Breast epithelium (tissue), 3 donors: Measurements from ENCODE around the gene SESN2.

Experiments
- CTCF ChIP-seq, 3 donors: fragments of 450-650 bp; IDR thresholded peaks; one replicate each; pipeline ENCODE4 v1.5.1; 2016 to 2017; ENCODE audit warnings: antibody characterized with exemption in 3 of 3, mild to moderate bottlenecking in 3 of 3, moderate library complexity in 3 of 3
- POLR2AphosphoS5 ChIP-seq, 3 donors: sonication (generic); formaldehyde crosslinking; IDR thresholded peaks; one replicate each; pipeline ENCODE4 v1.6.1; 2017; ENCODE audit warnings: antibody characterized with exemption in 3 of 3

DNA sequence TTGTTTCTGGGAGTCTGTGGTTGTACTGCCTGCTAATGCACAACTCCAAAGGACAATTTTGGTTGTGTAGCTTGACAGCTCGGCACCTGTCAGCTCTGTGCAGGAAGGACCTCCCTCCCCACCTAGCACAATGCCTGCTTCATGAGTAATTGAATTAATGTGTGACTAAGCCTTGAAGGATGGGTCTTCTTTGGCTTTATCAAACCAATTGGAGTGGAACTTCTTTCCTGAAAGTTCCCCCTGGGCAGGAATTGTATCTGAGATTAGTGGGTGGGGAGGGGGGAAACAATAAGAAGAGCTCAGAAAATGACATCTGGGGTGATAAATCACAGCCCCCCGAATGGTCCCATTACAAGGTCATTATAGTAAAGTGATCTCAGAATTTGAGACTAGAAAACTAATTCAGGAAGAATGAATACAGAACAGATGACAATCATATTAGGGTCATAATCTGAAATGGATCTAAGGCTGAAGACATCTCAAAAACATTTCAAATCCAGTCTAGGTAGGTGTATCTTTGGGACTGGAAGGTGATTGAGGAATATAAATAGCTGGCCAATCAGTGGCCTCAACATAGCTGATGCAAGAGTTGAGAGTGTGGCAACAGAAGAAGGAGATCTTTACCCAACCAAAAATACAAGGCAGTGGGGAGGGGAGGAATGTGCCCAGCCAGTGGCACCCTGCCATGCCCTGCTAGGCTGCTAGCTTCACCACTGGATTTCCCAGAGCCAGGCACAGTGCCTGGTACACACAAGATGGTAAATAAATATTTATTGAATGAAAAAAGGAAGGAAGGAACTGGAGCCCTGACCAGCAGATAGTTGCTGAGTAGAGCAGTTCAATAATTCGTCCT is 10.1 kb upstream of the SESN2 start:
- TF ChIP-seq POLR2AphosphoS5 (IDR thresholded peaks at IDR 0.05) (no peak), CTCF (IDR thresholded peaks at IDR 0.05) (no peak)
